ENCODE data around the gene ARHGAP44.
A peak's percentile ranks its signal among the peaks of the same experiment; 100 is the strongest.
"Not testable (repeated sequence)": the region's sequence is repeated elsewhere in the genome, so short reads cannot be mapped to it uniquely, and the experiment has no call there.

ARHGAP44 gene

DNA sequence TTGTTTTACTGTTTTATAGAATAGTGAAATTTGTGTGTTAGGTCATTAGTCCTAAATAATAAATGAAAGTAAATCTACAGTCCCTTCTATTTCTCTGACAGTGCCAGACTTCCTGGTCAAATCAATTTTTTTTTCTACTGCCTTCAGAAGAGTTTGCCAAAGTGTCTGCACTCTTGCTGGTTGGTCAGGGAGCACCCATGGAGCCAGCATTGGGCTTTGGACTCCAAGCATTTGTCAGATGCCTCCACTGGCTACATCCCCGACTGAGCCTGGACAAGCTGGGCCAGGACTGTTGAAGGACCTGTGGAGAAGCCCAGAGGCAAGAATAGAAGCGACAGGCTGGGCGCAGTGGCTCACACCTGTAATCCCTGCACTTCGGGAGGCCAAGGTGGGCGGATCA lies 174.9 kb downstream of the ARHGAP44 start:
- no peak for DNase-seq (ENCODE audit: low read depth, low spot score)

DNA sequence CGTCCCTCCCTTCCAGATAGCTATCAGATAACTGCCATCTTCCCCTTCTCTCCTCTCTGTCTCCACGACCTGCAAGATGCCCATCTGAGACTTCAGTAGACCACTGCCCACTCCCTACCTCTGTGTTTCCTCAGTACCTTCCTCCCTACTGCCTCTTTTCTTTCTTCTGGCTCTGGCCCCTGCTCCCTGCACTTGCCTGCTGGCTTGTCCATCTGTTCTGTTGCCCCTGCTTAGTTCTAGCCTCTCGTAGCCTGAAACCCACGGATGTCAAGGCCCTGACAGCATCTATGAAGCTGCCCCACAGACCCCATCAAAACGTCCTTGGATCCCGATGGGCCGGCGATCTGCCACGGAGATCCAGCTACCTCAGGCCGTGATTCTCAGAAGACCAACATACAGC lies 175.5 kb downstream of the ARHGAP44 start:
- no peak for DNase-seq (ENCODE audit: low read depth, low spot score)

DNA sequence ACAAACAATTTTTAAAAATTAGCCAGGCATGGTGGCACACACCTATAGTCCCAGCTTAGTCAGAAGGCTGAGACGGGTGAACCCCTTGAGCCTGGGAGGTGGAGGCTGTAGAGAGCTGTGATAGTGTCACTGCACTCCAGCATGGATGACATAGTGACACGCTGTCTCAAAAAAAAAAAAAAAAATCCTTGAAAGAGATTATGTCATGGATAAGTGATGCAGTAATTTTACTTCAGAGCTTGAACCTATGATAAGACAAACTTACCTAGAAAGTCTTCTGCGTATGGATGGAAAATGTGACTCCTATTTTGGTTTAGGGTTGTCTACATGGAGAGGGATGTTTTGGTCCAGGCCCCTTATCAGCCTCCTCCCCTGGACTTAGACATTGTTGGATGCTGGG lies 176.7 kb downstream of the ARHGAP44 start:
- no peak for DNase-seq (ENCODE audit: low read depth, low spot score)

DNA sequence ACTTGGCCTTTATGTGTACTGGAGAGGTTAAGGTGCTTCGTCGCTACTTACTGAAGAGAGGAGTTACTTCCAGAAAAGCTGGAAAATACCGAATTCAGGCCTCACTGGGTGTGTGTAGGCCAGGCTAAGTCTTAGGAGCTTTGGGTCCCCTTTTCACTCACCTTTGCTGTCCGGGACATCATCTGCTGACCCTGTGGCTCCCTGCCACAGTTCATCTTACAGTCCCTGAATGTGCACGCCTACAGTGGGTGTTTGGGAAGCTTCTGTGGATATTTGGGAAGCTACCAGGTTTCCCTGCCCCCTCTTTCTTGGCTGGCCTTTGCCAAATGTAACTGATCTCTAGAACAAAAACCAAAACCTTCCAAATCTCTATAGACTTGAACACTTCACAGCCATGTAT lies 177.1 kb downstream of the ARHGAP44 start:
- no peak for DNase-seq (ENCODE audit: low read depth, low spot score)

DNA sequence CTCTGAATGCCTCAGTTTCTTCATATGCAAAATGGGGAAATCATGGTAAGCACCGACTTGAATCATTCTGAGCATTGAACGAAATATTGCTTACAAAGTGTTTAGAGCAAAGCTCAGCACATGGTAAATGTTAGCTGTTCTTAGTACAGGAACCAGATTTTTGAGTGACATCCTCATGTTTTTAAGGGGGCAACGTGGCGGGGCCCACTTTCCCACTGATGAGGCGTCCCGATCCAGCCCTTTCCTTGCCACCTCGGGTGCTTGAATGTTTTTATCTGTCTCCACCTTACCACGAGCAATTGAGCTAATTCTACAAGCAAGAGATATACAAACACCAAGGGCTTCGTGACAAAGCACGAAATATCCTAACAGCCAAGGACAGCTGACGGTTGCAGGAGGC lies 178.7 kb downstream of the ARHGAP44 start:
- no peak for DNase-seq (ENCODE audit: low read depth, low spot score)

DNA sequence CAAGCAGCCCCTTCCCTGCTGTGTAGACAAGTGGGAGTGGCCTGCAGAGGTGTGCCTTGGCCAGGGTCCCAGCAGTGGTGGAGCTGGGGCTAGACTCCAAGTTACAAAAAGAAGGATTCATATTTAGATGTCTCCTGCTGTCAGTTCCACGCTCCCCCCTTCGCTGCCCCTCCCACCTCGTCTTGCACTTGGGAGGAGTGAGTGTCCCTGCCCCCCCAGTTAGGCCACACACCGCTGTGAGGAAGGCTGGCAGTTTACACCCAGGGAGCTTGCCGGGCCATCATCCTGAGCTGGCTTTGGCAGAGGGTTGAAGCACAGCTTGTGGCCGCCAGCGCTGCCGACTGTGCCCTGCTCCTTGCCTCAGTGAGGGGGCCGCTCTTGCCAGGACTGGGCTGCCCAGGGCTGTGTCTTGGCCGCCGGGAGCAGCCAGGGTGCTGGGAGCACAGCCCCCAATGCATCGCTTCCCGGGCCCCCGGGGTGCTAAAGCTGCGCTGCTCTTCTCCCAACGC lies 184.3 kb downstream of the ARHGAP44 start:
- no peak for DNase-seq (ENCODE audit: low read depth, low spot score)

DNA sequence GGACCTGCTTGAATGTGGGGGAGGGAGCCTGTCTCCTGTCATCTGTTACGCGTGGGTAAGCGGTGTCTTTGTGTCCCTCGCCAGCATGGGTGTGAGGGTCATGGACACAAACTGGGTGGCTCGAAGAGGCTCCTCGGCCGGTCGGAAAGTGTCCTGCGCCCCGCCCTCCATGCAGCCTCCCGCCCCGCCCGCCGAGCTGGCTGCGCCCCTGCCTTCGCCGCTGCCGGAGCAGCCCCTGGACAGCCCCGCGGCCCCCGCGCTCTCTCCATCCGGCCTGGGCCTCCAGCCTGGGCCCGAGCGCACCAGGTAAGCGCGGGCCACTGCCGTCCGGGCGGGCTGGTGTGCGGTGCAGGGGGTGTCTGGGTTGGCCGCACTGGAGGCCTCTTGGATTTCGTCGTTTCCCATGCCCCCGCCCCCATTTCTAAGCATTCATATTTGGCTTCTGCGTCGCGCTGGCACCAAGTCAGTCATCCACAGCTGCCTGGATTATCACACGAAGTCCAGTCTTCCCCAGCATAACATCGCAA lies 184.8 kb downstream of the ARHGAP44 start:
- DNase-seq (ENCODE audit: low read depth, low spot score) = no peak

DNA sequence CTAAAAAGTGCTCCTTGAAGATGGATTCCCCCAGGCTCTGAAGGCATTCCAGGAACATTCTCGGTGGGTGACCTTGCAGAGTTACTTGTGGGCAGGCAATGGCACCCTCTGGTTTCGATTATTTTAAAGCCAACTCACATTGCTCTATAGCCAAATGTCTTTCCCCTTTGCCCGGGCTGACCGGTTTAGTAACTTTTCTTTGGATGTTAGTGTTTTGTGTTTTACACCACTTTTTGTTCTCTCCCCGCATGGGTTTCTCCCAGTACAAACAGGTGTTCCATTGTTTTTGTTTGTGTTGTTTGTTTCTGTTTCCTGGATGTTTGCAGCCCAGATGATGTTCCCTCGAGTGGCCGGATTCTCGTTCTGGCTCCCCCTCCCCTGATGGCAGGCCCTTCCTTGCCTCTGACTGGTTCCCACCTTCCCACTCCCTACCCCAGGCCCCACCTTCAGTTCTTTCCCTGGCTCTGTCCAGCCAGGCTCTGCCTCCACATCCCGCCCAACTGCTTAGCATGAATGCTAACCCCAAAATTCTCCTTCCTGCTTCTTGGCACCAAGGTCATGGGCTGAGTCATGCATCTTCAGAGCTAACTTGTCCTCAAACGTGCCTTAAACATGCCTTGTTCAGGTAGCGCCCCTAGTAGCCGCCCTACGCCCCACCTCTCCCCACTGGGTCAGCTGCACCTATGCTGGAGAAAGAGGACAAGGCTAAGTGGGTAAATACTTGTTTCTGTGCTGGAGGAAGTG lies 187.9 kb downstream of the ARHGAP44 start:
- peak; percentile 47 for DNase-seq (ENCODE audit: low read depth, low spot score)

DNA sequence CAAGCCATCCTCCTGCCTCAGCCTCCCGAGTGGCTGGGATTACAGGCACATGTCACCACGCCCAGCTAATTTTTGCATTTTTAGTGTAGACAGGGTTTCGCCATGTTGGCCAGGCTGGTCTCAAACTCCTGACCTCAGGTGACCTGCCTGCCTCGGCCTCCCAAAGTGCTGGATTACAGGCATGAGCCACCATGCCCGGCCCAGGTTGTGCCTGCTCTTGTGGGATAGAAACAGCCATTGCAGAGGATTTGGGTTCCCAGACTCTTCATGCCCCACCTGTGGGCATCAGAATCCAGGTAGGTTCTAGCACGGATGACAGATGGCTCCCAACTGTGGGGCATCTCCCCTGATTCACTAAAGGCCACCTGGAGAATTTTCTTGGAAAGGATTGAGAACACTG lies 189.5 kb downstream of the ARHGAP44 start:
- not testable (repeated sequence) for DNase-seq (ENCODE audit: low read depth, low spot score)

DNA sequence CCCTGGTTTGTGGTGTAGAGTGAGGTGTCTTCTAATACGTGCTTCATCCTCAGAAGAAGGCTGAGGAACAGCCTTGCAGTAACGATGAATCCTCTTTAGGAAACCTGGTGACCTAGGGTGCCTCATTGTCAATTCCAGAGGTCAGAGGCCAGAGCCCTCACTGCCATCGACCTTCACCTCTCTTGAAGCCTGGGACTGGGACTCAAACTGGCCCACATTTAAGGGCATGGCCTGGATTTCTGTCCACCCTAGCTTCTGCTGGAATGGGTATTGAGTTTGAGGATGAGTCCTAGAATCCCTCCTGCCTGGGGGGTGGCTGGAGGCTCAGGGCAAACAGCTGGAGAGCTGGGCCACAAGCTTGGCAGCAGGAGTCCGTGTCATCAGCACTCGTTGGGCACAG lies 189.9 kb downstream of the ARHGAP44 start:
- no peak for DNase-seq (ENCODE audit: low read depth, low spot score)

DNA sequence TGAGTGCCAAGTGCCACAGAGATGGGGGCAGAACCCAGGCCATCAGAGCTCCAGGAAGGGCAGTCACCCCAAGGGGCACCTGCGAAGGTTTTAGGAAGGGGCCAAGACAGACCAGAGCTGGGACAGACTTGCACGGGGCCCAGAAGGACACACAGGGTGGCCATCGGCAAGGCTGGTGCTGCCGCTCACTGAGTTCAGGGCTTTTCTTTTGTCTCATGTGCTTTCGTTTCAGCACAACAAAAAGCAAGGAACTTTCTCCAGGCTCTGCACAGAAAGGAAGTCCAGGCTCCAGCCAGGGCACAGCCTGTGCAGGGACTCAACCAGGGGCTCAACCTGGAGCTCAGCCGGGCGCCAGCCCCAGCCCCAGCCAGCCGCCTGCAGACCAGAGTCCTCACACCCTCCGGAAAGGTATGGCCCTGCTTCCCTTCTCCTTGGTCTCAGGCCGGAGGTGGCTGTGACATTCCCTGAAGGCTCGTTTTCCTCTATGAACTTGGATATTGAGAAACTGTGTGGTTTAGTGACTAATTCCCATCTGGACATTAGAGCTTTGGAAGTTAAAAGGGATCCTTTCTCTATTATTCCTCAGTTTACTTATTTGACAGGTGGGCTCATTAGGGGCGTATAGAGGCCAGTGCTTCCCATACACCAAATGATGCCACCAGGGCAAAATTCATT lies 190.7 kb downstream of the ARHGAP44 start:
- no peak for DNase-seq (ENCODE audit: low read depth, low spot score)

DNA sequence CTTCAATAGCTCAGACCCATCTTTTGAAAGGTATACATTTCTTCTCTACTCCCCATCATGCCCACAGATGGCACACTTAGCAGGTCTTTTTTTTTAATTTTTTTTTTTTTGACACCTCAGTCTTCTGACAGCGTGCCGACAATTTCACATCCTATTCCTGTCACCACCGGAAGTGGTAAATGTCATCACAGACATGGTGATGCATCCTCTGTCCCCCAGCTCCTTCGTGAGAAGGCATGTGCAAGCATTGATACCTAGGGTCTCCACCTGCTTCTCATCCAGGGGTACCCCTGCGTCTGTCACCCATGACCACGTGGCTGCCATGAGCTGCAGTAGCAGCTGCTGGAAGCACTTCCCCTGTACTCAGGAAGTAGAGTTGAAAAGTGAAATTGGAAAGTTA lies 192.9 kb downstream of the ARHGAP44 start:
- no peak for DNase-seq (ENCODE audit: low read depth, low spot score)

DNA sequence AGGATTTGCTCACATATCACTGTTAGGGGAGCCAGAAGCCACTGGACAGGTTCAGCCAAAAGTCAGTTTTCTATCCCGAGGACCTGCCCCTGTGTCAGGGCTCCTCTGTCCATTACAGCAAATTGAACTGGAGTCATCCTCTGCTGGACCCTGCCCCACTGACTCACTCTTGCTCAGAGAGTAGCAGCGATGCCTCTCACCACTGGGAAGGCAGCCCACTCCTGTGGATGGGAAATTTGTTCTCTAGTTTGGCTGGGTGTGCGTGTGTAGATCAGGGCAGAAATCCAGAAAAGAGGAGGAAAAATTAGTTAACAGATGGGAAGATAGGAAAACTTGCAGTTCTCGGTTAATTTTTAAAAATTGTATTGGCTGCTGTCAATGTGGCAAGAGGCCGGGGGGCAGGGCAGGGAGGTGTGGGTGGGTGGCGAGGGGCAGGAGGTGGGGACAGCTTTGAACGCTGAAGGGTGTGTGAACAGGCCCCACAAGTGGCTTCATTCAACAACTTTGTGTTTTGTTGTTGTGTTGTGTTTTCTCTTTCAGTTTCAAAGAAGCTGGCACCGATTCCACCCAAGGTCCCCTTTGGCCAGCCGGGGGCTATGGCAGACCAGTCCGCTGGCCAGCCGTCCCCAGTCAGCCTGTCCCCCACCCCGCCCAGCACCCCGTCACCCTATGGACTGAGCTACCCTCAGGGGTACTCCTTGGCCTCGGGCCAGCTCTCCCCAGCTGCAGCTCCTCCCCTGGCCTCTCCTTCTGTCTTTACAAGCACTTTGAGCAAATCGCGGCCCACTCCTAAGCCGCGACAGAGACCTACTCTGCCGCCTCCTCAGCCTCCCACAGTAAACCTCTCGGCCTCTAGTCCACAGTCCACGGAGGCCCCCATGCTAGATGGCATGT lies 194.9 kb downstream of the ARHGAP44 start:
- no peak for DNase-seq (ENCODE audit: low read depth, low spot score)

DNA sequence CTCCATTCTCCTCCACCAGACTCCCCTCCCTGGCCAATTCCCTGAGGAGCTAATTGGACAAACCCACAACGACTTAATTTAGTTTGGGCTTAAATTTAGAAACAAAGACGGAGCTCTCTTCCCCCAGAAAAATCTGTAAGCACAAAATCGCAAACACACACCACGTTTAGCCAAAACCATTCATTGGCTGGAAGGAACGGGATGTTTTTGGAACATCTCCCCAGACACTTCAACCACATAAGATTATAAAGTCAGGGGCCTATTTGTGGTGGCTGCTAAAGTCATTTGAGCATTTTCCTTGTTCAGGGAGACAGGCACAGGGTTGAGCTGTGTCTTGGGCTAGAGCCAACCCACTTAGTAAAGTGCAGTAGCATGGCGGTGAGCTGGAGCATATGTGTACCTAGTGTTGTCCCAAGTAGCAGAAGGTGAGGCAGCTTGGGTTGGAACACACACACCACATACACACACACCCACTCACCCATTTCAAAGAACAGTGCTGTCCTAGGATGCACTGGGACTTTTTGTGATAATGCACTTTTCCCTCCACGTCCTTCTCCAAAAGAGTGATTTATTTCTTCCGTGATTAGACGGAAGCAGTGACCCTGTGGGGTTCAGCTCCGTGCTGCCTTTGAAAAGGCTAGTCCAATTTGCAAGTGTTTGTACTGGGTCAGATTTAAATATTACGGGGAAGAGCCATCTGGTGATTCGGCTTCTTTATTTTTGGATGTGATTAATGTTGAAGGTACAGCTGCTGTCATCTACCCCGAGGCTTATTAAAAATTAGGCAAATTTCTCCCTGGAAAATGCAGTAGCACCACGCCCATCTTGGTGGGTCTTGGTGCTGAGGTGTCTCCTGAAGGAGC lies 196.4 kb downstream of the ARHGAP44 start:
- no peak for DNase-seq (ENCODE audit: low read depth, low spot score)

DNA sequence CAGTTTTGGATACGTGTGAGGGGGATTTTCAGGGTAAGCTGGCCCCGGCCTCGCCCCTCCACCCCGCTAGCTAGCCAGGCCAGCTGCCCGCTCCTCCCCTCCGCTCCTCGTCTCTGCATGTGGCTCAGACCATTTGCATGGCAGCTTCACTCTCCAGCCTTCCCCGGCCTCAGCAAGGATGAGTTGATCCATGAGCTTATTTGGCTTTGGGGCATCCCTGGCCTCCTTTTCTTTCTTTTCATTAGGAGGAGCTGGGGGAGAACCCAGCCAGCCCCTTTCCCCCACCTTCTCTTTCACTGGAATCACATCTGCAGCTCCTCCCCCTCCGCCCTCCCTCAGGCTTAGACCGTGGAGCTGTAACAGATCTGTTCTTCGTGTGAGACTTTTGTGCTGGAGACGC lies 197.8 kb downstream of the ARHGAP44 start:
- DNase-seq (ENCODE audit: low read depth, low spot score) = no peak

DNA sequence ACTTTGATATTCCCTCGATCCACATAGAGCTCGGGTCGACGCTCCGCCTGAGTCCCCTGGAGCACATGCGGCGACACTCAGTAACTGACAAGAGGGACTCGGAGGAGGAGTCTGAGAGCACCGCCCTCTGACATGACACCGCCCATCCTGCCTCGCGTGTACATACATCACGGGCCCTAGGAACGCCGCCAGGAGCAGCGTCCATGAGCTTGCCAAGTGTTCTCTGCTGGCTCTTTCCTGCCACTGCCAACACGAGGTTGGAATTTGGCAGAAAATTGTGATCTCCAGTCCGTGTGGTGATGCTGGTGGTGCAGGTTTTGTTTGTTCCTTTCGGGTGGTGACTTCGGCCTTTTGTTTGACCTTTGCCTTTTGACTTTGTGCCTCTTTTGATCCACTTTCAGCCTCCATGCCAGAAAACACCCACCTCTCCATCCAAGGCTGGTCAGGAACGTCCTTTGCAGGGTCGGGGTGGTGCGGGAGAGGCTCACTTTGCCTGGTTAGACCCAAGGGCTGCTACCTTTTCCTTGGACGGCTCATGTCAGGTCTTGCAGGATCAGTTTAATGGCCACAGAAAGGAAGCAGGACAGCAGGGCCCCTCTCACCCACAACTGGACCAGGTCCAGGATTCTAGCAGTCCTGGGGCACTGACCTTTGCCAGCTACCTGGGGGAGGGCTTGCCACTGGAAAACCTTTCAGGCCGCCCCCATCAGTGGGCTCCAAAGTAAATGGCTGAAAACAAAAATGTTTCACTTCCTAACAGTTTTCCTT lies 200.9 kb downstream of the ARHGAP44 start:
- DNase-seq (ENCODE audit: low read depth, low spot score) = no peak

DNA sequence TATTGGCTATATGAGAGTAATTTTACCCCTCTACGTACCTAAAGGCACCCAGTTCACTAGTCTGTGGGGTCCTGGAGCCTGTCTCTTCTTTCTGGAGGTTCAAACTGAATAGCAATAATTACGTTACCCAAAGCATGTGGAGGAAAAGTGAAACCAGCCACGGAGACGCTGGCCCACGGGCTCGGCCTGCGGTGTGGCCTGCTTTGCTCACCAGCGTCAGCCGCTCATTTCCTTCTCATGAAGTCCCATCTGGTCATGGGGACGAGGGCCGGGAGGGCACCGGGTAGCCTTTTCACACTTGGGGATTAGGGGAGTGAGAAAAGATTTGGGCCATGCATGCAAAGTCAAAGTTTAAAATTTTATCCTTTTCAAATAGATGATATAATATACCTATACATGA lies 201.6 kb downstream of the ARHGAP44 start:
- no peak for DNase-seq (ENCODE audit: low read depth, low spot score)

DNA sequence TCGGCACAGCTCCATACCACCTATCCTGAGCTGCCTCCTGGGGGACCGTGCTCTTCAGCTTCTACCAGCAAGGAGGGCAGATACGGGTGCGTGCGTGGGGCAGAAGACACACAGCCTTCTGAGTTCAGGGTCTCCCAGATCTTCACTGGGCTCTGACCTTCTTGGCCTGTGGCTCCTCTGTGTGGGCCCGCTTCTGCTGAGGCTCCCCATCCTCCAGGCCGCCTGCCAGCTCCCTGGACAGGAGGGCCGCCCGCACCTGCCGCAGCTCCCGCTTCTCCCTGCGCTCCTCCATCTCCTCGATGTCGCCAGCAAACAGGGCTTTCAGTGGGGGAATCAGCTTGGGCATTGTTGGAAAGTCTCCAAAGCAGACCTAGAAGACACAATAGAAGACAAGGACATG lies 203.4 kb downstream of the ARHGAP44 start:
- no peak for DNase-seq (ENCODE audit: low read depth, low spot score)

DNA sequence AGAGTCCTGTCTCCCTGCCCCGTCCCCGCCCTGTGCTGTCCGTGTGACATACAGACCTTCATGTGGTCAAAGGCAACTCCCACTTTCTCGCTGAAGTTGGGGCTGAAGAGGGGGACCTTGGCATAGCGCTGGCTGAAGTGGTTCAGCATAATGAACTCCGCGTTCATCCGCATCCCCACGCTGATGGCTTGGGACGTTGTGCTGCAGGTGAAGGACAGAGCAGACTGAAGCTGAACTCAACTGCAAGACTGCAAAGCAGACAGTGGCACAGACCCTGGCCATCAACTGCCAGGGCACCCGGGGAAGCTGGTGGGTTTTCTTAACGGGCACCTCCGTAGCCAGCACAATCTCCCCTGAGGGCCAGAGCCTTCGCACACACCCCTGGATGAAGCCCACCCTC lies 204.3 kb downstream of the ARHGAP44 start:
- no peak for DNase-seq (ENCODE audit: low read depth, low spot score)

DNA sequence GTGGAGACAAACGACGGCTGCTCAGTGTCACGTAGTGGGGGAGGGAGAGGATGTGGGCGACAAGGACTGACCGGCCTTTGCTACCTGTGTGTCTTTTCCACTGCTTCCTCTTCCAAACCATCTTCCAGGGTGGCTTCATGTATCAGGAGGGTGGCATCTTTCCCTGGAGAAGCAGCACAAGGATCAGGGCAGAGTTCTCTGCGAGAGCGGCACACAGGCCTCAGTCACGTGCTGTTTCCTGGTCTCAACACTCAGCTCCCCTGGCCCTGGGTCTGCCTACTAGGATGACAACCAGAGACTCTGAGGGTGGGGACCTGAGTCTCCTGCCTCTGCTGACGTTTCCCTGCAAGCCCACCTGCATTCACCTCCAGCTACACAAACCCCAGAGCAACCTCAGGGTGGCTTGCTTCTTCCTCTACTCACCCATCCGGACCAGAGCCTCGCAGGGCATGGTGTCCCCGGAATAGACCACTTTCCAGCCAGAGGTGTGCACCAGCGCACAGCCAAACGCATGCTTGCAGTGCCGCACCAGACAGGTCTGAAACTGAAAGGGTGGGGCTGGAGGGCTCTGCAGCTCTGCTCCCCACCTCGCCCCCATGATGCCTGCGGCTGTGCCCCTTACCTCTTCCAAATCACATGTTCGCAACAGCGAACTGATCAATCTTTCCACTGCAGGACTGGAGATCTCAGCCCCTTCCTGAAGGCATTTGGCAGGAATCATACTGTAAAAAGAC lies 205.2 kb downstream of the ARHGAP44 start:
- no peak for DNase-seq (ENCODE audit: low read depth, low spot score)
